Measurements from ENCODE around the gene ZNF775.

The ZNF775 gene

GRCh38 chr7:150444674-150445365 lies 65.7 kb downstream of the ZNF775 start:
- DNase-seq: no peak

- DNase-seq: no peak
These were observed 67.3 kb downstream of the ZNF775 start for GRCh38 chr7:150446288-150446938.

Measured in CD4-positive, alpha-beta T cell treated with Interleukin-21 for 1 hour (primary cell).